GM20000 (cell line): ENCODE data around the gene CHST3.
"Not testable (repeated sequence)": the region's sequence is repeated elsewhere in the genome, so short reads cannot be mapped to it uniquely, and the experiment has no call there.

Source experiments
- DNase-seq: peaks from one replicate; pipeline ENCODE4 v3.0.0; 2012; ENCODE audit warnings: low spot score
- CTCF ChIP-seq: IDR thresholded peaks from 2 replicates; pipeline ENCODE4 v1.5.1; 2012; ENCODE audit warnings: mild to moderate bottlenecking, control low read depth; ENCODE audit errors: extremely low read depth, missing control alignments

The CHST3 gene

DNA sequence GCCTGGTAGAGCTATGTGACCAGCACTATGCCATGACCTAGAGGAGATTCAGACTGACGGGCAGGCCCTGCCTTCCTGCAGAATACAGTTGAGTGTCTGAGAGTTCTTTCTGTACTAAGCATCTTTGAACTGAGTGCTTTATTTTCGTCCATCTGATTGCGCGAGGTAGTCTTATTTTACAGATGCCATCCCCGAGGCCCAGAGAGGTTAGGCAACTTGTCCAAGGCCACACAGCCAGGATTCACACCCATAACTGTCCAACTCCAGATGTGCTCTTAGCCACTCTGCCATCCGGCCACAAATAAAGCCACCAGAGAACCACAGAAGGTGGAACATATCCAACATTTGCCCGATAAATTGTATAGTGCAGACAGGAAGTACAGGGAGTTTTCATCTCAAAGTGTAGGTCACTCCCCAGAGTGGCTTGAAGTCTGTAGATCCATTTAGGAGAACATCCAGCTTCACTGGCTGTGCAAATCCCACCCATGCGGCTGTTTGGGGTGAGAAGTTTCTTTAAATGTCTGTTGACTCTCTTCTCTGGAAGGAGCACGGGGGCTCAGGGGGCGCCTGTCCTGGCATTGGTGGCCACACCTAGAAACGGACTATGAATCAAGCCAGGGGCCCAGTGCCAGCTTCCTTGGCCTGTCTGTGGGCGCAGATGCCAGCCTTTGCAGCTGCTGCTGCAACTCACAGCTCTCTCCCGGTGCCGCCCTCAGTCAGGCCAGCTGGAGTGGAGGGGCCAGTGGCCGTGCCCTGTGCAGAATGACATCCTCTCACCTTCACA is 11.1 kb downstream of the CHST3 start:
- TF ChIP-seq CTCF = no peak
- DNase-seq = no peak

- DNase-seq = no peak
- TF ChIP-seq CTCF = no peak
These were observed 11.9 kb downstream of the CHST3 start for GRCh38 chr10:71975871-71976725.

GRCh38 chr10:71977614-71977903 is 13.4 kb downstream of the CHST3 start:
- not testable (repeated sequence) for DNase-seq

DNA sequence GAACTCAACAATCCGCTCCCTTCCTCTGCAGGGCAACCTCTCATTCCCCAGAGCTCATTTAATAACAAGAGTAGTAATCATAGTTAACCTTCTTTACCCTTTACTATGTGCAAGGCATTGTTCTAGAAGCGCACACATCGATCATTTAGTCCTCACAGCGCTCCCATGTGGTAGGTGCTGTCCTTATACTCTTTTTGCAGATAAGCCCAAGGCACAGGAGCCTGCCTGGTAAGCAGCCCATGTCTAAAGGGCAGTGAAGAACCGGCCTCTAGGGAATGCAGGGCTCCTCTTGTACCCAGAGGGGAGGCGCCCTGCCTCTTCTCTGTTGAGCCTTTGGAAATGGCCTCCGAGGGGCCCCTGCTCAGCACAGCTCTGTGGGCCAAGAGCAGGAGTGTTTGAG is 14.3 kb downstream of the CHST3 start:
- DNase-seq = no peak
- no peak for TF ChIP-seq CTCF

GRCh38 chr10:71978988-71979691 is 14.9 kb downstream of the CHST3 start:
- DNase-seq = no peak
- TF ChIP-seq CTCF = no peak

DNA sequence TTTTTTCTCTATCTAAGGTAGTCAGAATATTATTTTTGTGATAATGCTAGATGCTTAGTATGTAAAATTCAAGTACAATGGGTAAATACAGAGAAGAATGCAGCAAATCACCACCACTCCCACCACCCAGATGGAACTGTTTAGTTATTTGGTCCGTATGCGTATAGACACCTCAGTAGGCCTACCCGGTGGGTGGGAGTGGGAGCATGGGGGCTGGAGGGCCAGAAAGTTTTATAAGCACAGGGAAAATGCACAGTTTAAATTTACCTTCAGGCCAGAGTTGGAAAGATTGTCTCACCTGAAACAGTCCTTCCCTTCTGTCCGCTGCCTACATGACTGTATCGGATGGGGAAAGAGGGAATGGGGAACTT is 15.5 kb downstream of the CHST3 start:
- no peak for TF ChIP-seq CTCF
- no peak for DNase-seq

DNA sequence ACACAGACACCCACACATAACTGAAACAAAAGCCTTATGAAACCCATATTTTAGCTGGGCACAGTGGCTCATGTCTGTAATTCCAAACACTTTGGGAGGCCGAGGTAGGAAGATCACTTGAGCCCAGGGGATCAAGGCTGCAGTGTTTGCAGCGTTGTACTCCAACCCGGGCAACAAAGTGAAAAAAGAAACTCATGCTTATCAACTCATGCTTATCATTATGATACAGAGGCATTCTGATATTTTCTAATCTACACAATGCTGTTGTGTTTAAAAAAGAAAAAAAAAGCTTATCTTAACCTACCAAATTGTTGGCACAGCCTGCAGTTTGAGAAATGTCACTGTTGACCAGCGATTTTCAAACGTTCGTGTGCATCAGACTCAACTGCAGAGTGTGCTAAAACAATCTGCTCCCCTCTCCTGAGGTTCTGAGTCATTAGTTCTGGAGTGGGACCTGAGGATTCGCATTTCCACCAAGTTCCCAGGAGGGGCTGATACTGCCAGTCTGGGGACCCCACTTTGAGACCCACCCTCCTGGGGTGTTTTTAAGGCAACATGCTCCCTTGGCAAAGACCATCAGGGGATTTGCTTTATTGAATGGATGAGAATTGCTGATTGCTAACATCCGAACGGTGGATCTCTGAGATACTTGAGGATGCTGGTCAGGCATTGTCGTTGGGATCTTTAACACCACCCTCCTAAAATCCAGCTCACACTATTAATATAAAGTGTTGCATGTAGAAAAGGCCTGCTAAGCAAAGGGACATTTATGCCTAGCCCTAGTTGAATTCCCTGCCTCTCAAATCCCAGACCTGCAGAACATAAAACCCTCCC is 16.2 kb downstream of the CHST3 start:
- no peak for DNase-seq
- TF ChIP-seq CTCF = no peak
